Right atrium auricular region (tissue), 2 donors: ENCODE measurements around the gene SOBP. TPM values are rescaled to one million over a fixed set of nuclear protein-coding genes. Genes with fewer than 3 reads are reported as not detected.

ENCODE experiments used
- DNase-seq: peaks from one replicate; pipeline ENCODE4 v3.0.0-alpha.2; 2019; ENCODE audit warnings: low spot score
- H3K27ac ChIP-seq, 2 donors: fragments of 200-600 bp; sonication (generic); 1 replicate in 1 of 2; 2 replicates in 1 of 2; pipeline ENCODE4 v1.5.1; 2016 to 2019
- H3K27me3 ChIP-seq, 2 donors: fragments of 200-600 bp; sonication (generic); one replicate each; pipeline versions ENCODE4 v1.5.1 to v1.6.0; 2017 to 2019
- H3K36me3 ChIP-seq: fragments of 200-600 bp; sonication (generic); one replicate; pipeline ENCODE4 v1.5.1; 2016
- H3K4me1 ChIP-seq, 2 donors: fragments of 200-600 bp; sonication (generic); one replicate each; pipeline versions ENCODE4 v1.5.1 to v1.6.0; 2017 to 2019
- H3K4me3 ChIP-seq, 2 donors: fragments of 200-600 bp; sonication (generic); 1 replicate in 1 of 2; 2 replicates in 1 of 2; pipeline ENCODE4 v1.5.1; 2017 to 2019; ENCODE audit warnings: mild to moderate bottlenecking in 1 of 2, moderate library complexity in 1 of 2
- H3K9me3 ChIP-seq, 2 donors: fragments of 200-600 bp; sonication (generic); one replicate each; pipeline ENCODE4 v1.5.1; 2019
- CTCF ChIP-seq, 2 donors: fragments of 200-600 bp; sonication (generic); IDR thresholded peaks; one replicate each; pipeline ENCODE4 v1.5.1; 2019; ENCODE audit warnings: antibody characterized with exemption in 2 of 2
- total RNA-seq, 2 donors: library from RNA; depleted of rRNA; stranded (reverse); fragments of >200 nt; gene quantifications; one replicate each; pipeline ENCODE4 v1.1.0, GENCODE V29; 2016

Gene SOBP
- total RNA-seq, 2 donors from 2014 or later: 8.2 to 8.5 TPM

- Histone ChIP-seq H3K9me3 (no peaks in the 10 kb centered on the region), H3K4me1 (peaks cover 0 to 9% of the 10 kb centered on the region in 2 donors), H3K4me3 (no peak overlapping the region), H3K36me3 (no peaks in the 10 kb centered on the region), H3K27ac (no peak overlapping the region), H3K27me3 (no peaks in the 10 kb centered on the region)
- TF ChIP-seq CTCF (IDR thresholded peaks at IDR 0.05): no peak
- DNase-seq: no peak
Measured at GRCh38 chr6:107592806-107593205, 102.9 kb downstream of the SOBP start.

- Histone ChIP-seq H3K36me3 (no peaks in the 10 kb centered on the region), H3K4me3 (no peak overlapping the region), H3K4me1 (peaks cover 0 to 5% of the 10 kb centered on the region in 2 donors), H3K9me3 (no peaks in the 10 kb centered on the region), H3K27me3 (no peaks in the 10 kb centered on the region), H3K27ac (no peak overlapping the region)
- no peak for TF ChIP-seq CTCF (IDR thresholded peaks at IDR 0.05)
- no peak for DNase-seq
Measured at GRCh38 chr6:107594736-107595135, 104.8 kb downstream of the SOBP start.

GRCh38 chr6:107598091-107598490, 108.2 kb downstream of the SOBP start:
- Histone ChIP-seq H3K4me1 (peaks cover 0 to 32% of the 10 kb centered on the region in 2 donors), H3K27me3 (no peaks in the 10 kb centered on the region)

GRCh38 chr6:107599043-107599442, 109.1 kb downstream of the SOBP start:
- no peak for TF ChIP-seq CTCF (IDR thresholded peaks at IDR 0.05)
- Histone ChIP-seq H3K27me3 (no peaks in the 10 kb centered on the region), H3K4me3 (no peak overlapping the region), H3K27ac (no peak overlapping the region), H3K4me1 (peaks cover 0 to 32% of the 10 kb centered on the region in 2 donors), H3K9me3 (no peaks in the 10 kb centered on the region), H3K36me3 (no peaks in the 10 kb centered on the region)
- DNase-seq: no peak

More at GRCh38 chr6:107598091-107598490, 108.2 kb downstream of the SOBP start:
- Histone ChIP-seq H3K4me3 (no peak overlapping the region), H3K27ac (no peak overlapping the region), H3K36me3 (no peaks in the 10 kb centered on the region), H3K9me3 (no peaks in the 10 kb centered on the region)
- TF ChIP-seq CTCF (IDR thresholded peaks at IDR 0.05): no peak
- no peak for DNase-seq

GRCh38 chr6:107600121-107600520, 110.2 kb downstream of the SOBP start:
- no peak overlapping the region for H3K4me3 ChIP-seq
- no peaks in the 10 kb centered on the region for H3K9me3 ChIP-seq
- no peaks in the 10 kb centered on the region for H3K36me3 ChIP-seq
- no peak for TF ChIP-seq CTCF (IDR thresholded peaks at IDR 0.05)
- no peak overlapping the region for H3K27ac ChIP-seq
- H3K4me1 ChIP-seq: peaks cover 0 to 32% of the 10 kb centered on the region in 2 donors
- H3K27me3 ChIP-seq: no peaks in the 10 kb centered on the region
- DNase-seq: no peak

- Histone ChIP-seq H3K27ac (no peak overlapping the region), H3K36me3 (no peaks in the 10 kb centered on the region), H3K9me3 (no peaks in the 10 kb centered on the region), H3K4me3 (no peak overlapping the region), H3K4me1 (peaks cover 0 to 27% of the 10 kb centered on the region in 2 donors), H3K27me3 (no peaks in the 10 kb centered on the region)
- DNase-seq: peak; percentile 60
- TF ChIP-seq CTCF (IDR thresholded peaks at IDR 0.05): no peak
Measured at GRCh38 chr6:107600936-107601335, 111.0 kb downstream of the SOBP start.
